Measurements from ENCODE around the gene PLPP6. TPM values are rescaled to one million over a fixed set of nuclear protein-coding genes. Genes with fewer than 3 reads are reported as not detected.

PLPP6 gene
- total RNA-seq, 4 donors from 2014 or later, result 7.5 to 12.4 (median 11.2) TPM

DNA sequence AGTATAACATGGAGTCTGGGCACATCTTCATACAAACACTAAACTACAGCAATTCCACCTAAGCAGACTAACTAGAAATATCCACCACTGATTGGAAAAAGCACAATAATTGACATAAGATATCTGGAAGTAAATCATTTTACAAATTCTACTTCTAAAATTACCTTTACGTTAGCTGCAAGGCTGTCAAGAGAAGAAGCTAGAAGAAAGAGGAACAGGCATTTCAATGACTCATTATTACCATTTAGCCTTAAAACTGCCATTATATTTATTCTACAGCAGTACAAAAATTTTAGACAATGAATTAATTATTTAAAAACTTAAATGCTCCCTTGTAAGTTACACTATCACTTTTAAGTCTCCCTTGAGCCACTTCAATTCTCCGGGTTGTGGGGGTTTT, 43.4 kb upstream of the PLPP6 start:
- Histone ChIP-seq H3K4me3 (replicated peaks in 1 of 3) (no peak overlapping the region), H3K27ac (no peak overlapping the region), H3K4me1 (peaks cover 0 to 3% of the 10 kb centered on the region in 2 donors), H3K36me3 (no peaks in the 10 kb centered on the region), H3K9me3 (no peaks in the 10 kb centered on the region), H3K27me3 (no peaks in the 10 kb centered on the region)
- TF ChIP-seq POLR2A (IDR thresholded peaks at IDR 0.05), result no peak
- TF ChIP-seq, protein P1, sequence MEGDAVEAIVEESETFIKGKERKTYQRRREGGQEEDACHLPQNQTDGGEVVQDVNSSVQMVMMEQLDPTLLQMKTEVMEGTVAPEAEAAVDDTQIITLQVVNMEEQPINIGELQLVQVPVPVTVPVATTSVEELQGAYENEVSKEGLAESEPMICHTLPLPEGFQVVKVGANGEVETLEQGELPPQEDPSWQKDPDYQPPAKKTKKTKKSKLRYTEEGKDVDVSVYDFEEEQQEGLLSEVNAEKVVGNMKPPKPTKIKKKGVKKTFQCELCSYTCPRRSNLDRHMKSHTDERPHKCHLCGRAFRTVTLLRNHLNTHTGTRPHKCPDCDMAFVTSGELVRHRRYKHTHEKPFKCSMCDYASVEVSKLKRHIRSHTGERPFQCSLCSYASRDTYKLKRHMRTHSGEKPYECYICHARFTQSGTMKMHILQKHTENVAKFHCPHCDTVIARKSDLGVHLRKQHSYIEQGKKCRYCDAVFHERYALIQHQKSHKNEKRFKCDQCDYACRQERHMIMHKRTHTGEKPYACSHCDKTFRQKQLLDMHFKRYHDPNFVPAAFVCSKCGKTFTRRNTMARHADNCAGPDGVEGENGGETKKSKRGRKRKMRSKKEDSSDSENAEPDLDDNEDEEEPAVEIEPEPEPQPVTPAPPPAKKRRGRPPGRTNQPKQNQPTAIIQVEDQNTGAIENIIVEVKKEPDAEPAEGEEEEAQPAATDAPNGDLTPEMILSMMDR (IDR thresholded peaks at IDR 0.05), result no peak
- DNase-seq, result no peak
- intact Hi-C loops (cut with DNase I), result no loop called here
- WGBS, 2 donors, result 93 to 97% methylated on average over 2 of the region's 2 CpGs

DNA sequence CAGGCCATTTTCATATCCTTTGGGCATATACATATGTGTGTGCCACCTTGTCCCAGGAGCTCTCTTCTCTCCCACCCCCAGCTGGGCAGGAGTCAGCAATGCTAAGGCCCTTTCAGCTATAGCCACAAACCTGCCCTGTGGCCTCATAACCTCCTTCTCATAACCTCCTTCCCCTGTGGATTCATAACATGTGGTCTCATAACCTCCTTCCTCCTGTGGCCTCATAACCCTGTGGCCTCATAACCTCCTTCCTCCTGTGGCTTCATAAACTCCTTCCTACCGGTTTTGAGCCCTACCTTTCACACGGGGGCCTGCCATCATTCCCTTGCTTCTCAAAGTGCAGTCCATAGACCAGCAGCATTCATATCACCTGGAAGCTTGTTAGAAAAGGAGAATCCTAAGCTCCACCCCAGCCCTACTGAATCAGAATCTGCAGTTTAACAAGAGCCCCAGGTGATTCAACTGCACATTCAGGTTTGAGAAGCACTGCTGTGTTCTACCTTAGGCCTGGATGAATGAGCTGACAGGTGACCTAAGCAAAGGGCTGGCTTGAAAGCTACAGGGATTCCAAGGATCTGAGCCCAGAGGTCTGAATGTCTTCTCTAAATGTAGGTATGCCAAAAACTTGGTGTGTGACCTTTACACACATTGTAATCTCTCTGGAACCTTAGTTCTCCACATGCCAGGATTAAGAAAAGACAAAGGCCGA, 41.9 kb upstream of the PLPP6 start:
- Histone ChIP-seq H3K27ac (no peak overlapping the region), H3K4me1 (peaks cover 0 to 3% of the 10 kb centered on the region in 2 donors), H3K36me3 (peaks cover 0 to 2% of the 10 kb centered on the region in 2 donors), H3K27me3 (no peaks in the 10 kb centered on the region), H3K4me3 (replicated peaks in 1 of 3) (no peak overlapping the region), H3K9me3 (no peaks in the 10 kb centered on the region)
- no peak for TF ChIP-seq POLR2A (IDR thresholded peaks at IDR 0.05)
- TF ChIP-seq, protein P1 (IDR thresholded peaks at IDR 0.05), result no peak
- 92 to 95% methylated on average over 3 of the region's 3 CpGs for WGBS, 2 donors
- no peak for DNase-seq
- intact Hi-C loops (cut with DNase I), result no loop called here

DNA sequence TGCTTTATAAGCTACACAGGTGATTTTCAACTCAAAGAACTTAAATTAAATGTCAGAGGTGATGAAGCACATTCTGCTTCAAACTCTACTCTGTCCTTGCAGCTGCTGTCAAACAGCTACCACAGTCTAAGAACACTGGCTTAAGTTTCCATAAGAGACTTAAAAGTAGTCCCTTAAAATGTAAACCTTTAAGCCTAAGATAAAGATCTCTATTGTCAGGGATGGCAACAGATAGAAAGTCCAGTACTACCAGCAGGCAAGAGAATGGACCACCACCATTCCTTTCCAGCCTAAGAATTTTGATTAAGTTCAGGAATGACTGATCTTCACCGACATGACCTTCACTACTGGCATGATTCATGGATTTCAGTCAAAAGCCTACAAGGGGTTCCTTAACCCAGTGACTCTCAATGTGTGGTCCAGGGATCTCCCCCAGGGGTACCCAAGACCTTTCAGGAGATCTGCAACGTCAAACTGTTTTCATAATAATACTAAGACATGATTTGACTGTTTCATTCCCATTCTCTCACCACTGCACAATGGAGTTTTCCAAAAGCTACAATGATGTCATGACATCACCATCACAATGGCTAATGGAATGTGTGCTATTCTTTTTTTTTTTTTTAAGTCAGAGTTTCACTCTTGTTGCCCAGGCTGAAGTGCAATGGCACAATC, 41.1 kb upstream of the PLPP6 start:
- TF ChIP-seq POLR2A (IDR thresholded peaks at IDR 0.05), result no peak
- TF ChIP-seq, protein P1 (IDR thresholded peaks at IDR 0.05), result no peak
- WGBS, 2 donors, result 76% methylated on average over 2 of the region's 2 CpGs
- intact Hi-C loops (cut with DNase I), result no loop called here

DNA sequence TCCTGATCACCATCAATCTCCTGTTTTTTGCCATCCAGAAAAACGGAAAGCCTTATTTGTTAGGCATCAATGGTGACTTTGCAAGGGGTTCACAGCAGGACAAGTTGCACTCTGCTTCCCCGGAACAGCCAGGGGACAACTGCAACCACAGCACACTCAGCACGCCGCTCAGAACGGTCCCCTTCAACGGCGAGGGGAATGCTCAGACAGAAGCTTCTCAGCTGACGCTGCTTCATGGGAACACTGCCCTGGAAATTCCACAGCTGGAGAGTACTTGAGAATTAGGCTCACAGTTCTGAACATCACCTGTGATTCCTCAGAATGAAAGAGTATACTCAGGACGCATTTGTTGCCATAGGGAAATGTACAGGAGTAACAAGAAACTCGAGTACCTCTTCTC, 40.1 kb upstream of the PLPP6 start:
- TF ChIP-seq POLR2A (IDR thresholded peaks at IDR 0.05), result no peak
- TF ChIP-seq, protein P1 (IDR thresholded peaks at IDR 0.05), result no peak
- WGBS, 2 donors, result 38 to 46% methylated on average over 10 of the region's 10 CpGs
- DNase-seq, result peak; percentile 77 to 82
- Histone ChIP-seq H3K9me3 (no peaks in the 10 kb centered on the region), H3K27ac (peak overlapping the region in 2 of 3 donors; percentile 14 to 29), H3K4me3 (replicated peaks in 1 of 3) (no peak overlapping the region), H3K4me1 (peaks cover 0 to 3% of the 10 kb centered on the region in 2 donors), H3K36me3 (peaks cover 0 to 3% of the 10 kb centered on the region in 2 donors), H3K27me3 (no peaks in the 10 kb centered on the region)
- intact Hi-C loops (cut with DNase I), result no loop called here

More for the DNA sequence above, 41.1 kb upstream of the PLPP6 start:
- H3K36me3 ChIP-seq, result peaks cover 0 to 3% of the 10 kb centered on the region in 2 donors
- peaks cover 0 to 3% of the 10 kb centered on the region in 2 donors for H3K4me1 ChIP-seq
- DNase-seq, result no peak
- no peaks in the 10 kb centered on the region for H3K27me3 ChIP-seq
- no peaks in the 10 kb centered on the region for H3K9me3 ChIP-seq
- no peak overlapping the region for H3K27ac ChIP-seq
- H3K4me3 ChIP-seq (replicated peaks in 1 of 3), result no peak overlapping the region

DNA sequence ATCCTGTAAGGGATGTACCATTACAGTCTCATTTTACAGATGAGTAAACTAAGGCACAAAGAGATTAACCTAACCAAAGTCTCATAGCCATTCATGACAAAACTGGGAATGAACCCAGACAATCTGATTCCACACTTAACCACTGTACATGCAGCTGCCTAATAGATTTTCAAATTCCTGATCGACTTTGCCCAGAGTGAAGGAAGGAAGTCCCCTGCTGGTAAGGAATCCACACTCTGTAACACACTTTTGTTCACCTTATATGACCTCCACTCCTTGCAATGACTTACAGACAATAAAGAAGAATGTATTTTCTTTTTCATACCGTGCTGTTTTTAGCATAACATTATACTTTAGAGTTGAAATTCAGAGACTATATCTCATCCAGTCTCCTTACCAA, 31.3 kb upstream of the PLPP6 start:
- intact Hi-C loops (cut with DNase I), result no loop called here
- H3K9me3 ChIP-seq, result no peaks in the 10 kb centered on the region
- no peaks in the 10 kb centered on the region for H3K4me1 ChIP-seq
- WGBS, 2 donors, result 53 to 54% methylated on average over 2 of the region's 2 CpGs
- H3K27ac ChIP-seq, result no peak overlapping the region
- no peak for TF ChIP-seq POLR2A (IDR thresholded peaks at IDR 0.05)
- TF ChIP-seq, protein P1 (IDR thresholded peaks at IDR 0.05), result no peak
- H3K4me3 ChIP-seq (replicated peaks in 1 of 3), result no peak overlapping the region
- no peak for DNase-seq
- H3K27me3 ChIP-seq, result no peaks in the 10 kb centered on the region
- no peaks in the 10 kb centered on the region for H3K36me3 ChIP-seq

Data from thyroid gland (tissue), 4 donors.